GM18508 (cell line): Measurements from ENCODE around the gene ADGRF5.

Source experiments
- ATAC-seq: cut with Tn5 transposase; IDR thresholded peaks from one replicate; pipeline ENCODE4 v1.9.1; 2021; ENCODE audit warnings: moderate number of reproducible peaks; ENCODE audit not compliant: insufficient read depth, unreplicated experiment

Gene ADGRF5, protein sequence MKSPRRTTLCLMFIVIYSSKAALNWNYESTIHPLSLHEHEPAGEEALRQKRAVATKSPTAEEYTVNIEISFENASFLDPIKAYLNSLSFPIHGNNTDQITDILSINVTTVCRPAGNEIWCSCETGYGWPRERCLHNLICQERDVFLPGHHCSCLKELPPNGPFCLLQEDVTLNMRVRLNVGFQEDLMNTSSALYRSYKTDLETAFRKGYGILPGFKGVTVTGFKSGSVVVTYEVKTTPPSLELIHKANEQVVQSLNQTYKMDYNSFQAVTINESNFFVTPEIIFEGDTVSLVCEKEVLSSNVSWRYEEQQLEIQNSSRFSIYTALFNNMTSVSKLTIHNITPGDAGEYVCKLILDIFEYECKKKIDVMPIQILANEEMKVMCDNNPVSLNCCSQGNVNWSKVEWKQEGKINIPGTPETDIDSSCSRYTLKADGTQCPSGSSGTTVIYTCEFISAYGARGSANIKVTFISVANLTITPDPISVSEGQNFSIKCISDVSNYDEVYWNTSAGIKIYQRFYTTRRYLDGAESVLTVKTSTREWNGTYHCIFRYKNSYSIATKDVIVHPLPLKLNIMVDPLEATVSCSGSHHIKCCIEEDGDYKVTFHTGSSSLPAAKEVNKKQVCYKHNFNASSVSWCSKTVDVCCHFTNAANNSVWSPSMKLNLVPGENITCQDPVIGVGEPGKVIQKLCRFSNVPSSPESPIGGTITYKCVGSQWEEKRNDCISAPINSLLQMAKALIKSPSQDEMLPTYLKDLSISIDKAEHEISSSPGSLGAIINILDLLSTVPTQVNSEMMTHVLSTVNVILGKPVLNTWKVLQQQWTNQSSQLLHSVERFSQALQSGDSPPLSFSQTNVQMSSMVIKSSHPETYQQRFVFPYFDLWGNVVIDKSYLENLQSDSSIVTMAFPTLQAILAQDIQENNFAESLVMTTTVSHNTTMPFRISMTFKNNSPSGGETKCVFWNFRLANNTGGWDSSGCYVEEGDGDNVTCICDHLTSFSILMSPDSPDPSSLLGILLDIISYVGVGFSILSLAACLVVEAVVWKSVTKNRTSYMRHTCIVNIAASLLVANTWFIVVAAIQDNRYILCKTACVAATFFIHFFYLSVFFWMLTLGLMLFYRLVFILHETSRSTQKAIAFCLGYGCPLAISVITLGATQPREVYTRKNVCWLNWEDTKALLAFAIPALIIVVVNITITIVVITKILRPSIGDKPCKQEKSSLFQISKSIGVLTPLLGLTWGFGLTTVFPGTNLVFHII (N-terminal part only)

DNA sequence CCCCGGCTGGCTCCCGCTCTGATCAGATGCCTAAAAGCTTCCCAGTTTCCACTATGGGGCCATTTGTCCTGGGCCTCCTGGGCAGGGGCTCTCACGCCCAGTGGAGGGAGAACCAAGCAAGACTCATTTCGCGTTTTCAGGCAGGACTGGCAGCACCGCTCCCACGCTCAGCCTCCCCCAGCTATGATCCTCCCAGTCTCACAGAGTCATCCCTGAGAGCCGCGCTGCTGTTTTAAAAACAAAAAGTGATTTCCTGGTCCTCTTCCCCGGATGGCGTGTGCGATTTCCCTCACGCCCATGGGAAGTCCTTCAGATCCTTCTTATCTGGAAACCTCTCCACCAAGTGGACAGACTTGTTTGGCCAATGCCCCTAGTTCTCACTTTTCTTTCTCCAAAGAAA lies at the start of gene ADGRF5:
Gene ADGRF5, minus strand, starts transcription at position 208 of the 400 bp plus-strand sequence. CDS start 15,176 bp downstream, outside the sequence.
- ATAC-seq = no peak

DNA sequence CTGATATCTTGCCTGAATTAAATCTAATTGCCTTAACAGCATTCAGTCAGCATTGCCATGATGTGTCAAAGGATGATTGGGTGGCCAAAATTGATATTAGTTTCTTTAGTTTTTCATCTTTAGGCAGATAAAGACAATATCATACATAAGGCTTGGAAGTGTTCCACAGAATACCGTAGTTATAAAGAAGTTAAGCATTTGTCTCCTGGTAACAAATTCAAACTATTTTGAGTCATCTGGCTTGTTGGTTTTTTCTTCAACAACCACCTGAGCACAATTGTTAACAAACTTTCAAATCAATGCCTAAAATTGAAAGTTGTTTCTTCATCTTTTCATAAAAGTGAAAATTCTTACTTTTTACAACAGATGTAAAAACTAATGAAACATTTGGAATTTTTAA lies 47.5 kb upstream of the ADGRF5 start:
- no peak for ATAC-seq

DNA sequence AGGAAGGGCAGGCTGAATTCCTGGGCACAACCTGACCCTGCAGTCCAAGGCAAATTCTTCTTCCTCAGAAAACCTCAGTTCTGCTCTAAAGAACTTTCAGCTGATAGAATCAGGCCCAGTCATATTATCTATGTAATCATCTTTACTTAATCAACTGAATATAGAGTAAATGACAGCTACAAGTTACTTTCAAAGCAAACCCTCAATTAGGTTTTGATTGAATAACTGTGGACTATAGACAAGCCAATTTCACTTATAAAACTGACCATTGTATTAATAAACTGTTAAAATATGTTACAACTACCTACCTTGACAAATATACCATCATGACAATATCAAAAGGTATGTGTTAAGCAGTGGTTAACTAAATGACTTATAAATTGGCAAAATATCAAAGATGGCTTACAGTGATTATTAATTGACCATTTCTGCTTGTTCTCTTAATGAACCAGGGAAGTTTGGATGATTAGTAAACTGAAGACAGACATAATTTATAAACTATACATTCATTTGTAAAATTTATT lies 46.1 kb upstream of the ADGRF5 start:
- ATAC-seq = no peak

DNA sequence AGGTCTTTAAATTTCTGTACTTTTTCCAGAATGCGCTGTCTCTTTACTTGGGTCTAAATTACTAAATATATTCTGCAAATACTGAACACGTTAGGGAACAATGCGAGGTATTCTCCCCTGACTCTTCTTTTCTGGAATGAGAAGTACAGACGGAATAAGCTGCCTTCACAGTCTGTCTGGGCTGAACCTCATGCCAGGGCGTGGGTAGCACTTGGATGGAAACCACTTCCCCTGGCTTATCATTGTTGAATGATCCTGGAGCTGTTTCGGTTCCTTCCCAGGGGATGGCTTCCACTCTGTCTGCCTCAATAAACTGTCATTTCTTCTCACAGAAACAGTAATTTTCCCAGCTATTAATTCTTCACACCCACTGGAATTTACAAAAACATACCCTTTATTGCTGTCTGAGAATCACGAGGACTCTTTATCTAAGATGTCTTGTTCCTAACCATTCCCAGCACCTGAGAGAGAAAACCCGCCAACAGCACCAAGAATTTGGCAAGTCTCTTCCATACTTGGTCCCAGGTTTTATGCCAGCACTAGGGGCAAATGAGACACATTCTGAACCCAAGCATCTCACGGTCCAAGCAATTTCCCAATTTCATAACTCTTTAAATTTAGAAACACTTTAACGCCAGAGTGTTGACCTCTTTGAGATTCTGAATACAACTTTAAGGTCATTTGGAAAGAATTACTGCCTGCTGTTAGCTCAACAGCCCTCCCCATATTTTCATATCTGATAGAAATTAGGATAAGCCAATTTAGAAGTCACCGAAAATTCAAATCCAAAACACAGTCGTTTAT lies 43.2 kb upstream of the ADGRF5 start:
- no peak for ATAC-seq

DNA sequence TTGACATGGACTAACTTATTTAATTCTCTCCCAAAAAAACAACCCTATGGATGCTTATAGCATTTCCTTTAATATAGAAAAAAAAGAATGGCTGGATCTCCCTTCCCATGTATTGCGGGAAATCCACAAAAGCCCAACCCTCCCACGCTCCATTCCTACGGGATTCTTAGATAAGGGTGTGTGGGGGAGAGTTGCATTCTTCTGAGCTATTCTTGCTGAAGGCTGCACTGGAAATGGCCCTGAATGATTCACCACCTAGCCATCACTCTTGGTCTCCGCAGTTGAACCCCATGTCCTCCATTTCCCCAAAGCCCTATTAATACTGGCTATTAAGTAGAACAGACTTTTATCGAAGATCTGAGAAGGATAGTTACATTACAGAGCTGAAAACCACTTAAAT lies 41.9 kb upstream of the ADGRF5 start:
- ATAC-seq = no peak

DNA sequence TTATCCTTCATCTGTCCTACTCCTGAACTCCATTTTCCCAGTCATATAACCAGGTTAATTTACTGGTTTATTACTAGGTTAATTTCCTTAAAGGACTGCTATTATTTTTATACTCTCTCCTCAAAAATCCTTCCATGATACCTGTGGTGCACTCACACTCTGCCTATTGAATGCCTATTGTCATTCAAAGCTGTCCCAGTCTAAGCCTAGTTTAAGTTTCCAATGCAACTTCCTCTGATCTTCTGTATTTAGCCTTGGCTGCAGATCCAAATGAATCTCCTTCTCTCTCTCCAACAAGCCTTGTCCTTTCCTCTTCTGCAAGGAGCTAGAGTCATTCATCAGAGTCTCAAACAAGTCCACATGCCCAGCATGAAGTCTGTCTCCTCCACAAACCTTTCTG lies 41.3 kb upstream of the ADGRF5 start:
- no peak for ATAC-seq

DNA sequence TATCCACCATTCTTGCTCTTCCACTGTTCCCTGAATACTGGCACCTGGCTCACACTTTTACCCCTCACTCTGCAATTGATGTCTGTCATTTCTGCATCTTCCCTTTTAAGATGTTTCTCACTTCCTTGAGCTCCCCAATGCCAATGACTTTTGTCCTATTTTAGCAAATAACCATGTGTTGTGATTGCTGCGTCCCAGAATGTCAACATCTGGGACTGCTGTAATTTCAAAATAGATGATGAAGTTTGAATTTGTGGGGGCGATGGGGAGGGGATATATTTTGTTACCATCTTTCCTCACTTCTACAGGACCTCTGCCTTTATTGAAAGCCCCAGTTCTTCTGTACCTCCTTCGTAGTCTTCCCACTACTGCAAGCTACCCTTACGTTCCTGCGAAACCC lies 40.0 kb upstream of the ADGRF5 start:
- no peak for ATAC-seq

DNA sequence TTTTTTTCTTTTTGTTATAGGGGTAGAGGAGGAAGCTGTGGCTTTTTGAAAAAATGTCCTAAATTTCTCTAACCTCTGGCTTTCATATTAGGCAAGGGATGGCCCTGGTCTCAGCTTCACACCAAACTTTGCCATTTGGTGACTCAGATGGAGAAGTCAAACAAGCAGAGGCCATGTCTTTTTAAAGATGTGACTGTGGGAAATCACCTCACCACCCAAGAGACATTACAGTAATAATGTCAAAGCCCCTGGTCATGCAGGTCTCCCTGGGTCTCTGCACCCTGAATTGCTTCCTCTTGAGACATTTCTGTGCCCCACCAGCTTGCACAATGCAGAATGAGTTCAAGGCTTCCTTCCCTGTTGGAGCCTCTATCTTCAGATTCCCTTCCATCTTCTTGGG lies 39.5 kb upstream of the ADGRF5 start:
- ATAC-seq = no peak

DNA sequence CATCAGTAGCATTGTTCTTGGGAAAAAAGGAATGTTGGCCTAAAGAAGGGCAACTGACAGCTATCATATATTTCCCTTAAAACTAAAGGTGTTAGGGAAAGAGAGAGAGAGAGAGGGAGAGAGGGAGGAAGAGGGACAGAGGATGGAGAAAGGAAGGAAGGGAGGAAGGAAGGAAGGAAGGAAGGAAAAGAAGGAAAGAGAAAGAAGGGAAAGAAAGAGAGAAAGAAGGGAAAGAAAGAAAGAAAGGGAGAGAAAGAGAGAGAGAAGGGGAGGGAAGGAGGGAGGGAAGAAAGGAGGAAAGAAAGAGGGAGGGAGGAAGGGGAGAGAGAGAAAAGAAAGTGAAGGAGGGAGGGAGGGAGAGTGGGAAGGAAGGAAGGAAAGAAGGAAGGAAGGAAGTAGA lies 37.7 kb upstream of the ADGRF5 start:
- no peak for ATAC-seq

DNA sequence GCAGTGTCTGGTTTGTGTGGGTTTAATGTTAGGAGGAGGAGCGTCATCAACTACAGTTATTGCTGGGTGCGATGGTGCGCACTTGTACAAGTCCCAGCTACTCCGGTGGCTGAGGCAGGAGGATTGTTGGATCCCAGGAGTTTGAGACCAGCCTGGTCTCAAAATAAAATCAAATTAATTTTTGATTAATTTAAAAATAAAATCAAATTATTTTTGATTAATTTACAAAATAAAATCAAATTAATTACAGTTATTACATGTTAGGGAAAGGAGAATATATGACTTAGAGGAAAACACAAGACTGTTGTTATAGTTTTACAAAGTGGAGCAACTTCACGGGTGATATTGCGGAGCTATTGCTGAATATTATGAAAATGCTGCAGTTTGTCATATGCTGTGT lies 34.7 kb upstream of the ADGRF5 start:
- ATAC-seq = no peak

DNA sequence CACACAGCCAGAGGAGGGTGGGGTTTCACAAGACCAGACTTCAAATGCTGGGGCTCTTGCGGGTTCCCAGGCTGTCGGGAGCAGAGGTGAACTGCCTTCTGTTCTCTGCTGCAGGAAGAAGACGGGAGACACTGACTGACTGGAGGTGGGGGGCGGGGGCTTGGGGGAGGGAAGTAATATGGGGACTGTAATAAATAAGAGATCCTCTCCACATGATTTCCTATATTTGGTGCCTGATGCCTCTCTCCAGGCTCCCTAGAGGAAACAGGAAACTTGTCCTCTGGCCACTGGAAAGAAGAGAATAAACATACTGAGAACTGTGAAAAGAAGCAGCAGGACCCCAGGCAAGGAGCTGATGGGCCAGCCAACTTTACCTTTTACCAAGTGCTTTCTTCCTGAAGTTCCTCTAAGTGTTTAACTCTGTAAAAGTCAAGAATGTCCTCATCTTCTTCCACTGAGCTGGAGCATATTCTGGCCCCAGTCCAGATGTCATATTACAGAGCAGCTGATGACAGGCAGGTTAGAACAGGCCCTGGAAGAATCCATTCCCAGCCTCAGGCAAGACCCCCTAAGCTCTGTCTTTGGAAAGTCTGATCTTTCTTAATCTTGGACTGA lies 33.2 kb upstream of the ADGRF5 start:
- ATAC-seq = no peak

DNA sequence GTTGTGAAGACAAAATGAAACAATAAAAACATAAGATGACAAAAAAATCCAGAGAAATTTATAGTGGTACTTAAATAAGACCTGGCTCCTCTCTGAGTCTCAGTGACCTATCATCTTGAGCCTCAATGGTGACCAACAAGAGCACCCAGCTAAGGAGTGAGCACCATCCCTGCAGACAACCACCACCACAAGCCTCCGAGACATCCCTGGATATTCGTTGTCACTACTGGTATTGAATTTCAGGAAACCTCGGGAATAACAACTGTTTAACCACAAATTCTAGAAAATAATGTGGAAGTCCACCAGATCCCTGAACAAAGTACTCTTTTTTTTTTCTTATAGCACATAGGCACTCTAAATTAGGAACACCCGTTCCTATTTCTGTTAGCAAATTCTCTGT lies 32.2 kb upstream of the ADGRF5 start:
- no peak for ATAC-seq

DNA sequence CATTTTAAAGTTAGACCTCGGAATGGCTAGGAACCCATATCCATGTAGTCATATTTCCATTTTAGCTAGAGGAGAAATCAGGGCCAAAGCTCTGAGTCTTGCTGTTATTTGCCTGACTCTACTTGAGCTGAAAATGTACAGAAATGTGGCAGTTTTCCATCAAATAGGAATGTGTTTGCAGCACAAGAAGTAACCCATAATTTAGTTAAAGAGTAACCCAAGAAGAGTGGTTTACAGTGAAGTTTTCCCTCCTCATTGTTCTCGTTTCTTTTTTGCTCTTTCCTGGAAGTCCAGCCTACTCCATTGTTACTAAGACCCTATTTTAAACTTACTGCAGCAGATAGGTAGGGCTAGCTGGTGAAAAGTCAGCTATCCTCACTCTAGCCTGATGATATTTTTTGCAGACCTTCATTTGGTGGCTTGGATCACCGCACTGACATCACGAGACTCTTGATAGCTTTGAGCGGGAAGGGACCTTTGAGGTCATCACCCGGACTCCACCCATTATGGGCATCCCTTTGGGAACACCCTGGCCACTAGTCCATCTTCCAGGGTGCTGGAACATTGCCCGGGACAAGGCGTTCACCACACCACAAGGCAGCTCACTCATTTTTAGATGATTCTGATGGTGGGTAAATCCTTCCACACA lies 28.0 kb upstream of the ADGRF5 start:
- no peak for ATAC-seq

DNA sequence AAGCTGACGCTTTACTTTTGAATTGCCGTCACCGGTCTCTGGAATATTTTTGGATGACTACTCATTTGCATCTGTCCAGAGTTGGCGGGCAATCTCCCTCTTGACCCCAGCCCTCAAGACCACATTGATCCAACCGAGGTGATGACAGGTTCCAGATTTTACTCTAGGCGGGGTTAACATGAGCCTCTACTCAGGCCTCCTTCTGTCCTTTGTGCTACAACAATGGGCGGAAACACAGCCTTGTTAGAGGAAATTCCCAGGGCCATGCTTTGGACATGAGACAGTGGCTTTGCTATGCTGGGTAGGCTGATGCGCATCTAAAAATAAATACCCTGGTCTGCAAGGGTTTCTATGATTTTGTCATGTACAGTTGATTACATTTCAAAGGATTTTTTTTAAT lies 27.0 kb upstream of the ADGRF5 start:
- no peak for ATAC-seq

DNA sequence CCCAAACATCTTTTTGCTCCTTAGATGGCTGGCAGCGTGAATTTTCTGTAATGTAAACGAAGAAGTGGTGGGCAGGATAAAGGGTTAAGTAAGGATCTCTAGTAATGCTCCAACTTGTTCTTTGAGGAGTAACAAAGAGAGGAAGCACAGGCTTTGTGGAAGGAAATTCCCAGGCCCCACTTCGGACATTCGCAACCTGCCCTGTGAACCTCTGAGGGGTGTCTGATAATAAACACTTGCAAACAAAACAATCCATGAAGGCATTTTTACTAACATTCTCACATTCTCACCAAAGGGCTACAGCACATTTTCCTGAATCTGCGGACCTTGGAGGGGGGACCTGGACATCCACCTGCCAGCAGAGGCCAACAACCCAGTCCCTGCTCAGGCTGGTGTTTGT lies 25.8 kb upstream of the ADGRF5 start:
- no peak for ATAC-seq

DNA sequence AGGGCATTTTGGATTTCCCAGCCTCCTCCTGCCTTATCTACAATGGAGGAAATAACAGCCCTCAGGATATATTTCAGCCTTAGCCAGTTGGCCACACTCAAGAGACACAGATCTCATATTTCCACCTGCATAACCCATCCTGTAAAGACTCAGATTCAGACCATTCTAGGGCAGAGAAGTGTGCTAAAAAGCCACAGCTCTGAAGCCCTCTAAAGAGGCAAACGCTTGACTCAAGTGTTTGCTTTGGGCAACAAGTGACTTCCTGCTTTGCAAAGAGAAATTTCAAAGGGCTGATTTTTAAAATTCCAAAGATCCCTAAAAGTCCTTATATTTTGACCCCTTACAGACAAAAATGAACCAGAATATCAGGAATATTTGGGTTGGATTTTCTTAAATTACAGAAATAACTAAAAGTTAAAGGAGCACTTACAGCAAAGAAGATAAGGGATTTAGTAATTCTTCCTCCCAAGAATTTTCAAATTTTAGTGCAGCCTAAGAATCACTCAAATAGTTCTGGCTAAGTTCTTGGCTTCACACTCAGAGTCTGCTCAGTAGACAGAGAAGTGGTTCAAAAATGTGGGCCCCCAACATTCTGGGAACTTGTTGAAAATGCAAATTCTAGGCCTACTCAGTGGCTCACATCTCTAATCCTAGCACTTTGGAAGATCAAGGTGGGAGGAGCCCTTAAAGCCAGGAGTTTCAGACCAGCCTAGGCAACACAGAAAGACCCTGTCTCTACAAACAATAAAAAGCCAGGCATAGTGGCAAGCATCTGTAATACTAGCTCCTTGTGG lies 18.9 kb upstream of the ADGRF5 start:
- no peak for ATAC-seq

DNA sequence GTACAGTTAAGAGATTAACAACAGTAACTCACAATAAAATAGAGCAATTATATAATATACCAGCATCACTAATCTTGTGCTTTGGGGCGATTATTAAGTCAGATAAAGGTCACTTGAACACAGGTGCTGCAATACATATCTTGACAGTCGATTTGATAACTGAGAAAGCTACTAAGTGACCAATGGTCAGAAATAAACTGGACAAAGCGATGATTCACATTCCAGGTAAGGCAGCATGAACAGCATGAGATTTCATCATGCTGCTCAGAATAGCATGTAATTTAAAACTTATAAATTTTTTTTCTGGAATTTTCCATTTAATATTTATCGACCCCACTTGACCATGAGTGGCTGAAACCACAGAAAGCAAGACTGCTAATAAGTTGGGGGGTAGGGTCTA lies 15.9 kb upstream of the ADGRF5 start:
- no peak for ATAC-seq

DNA sequence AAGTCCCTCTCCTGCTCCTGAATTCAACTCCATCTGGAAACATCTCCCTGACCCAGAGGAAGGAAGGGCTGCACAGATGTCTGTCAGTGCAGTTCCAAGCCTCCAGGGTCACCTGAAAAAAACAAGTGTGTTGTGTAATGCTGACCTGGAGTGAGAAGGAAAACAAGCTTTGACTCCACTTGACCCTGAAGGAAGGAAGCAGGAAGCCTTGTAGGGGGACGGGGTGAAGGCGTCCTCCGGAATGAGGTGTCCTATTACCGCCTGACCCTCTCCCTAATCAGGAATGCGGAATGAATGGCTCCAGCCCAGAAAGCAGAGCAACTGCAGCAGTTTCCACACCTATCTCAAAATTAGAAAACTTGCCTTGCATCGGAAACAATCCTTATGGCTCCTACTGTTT lies 13.9 kb upstream of the ADGRF5 start:
- no peak for ATAC-seq
